ENCODE results near the gene WDR70. TPM values are rescaled to one million over a fixed set of nuclear protein-coding genes. Genes with fewer than 3 reads are reported as not detected.

The WDR70 gene
- total RNA-seq, 1 donor from 2014 or later: 23.6 TPM

DNA sequence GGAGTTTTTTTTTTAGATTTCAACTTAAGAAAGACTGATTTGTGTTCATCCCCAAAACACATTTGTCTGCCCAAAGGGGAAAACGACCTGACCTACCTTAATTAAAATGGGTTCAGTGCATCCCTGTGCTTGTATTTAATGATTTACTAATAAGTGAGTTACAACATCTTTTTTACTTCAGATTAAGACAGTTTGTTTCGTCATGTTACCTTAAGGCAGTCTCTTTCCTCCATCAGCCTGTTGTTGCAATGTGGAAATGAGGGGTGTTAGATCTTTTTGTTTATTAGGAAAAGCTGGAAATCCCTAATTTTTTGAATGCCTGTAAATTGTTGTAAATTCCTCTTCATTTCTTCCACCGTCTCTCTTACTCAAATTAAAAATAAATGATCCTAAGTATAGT lies 283.2 kb downstream of the WDR70 start:
- H3K36me3 Mint-ChIP-seq (ENCODE audit: low read depth): no peaks in the 10 kb centered on the region
- H3K4me3 Mint-ChIP-seq (ENCODE audit: unreplicated experiment): no peak overlapping the region
- H3K9me3 Mint-ChIP-seq (ENCODE audit: low read depth): no peaks in the 10 kb centered on the region
- no peak for DNase-seq (ENCODE audit: low spot score)
- TF ChIP-seq, protein P1, sequence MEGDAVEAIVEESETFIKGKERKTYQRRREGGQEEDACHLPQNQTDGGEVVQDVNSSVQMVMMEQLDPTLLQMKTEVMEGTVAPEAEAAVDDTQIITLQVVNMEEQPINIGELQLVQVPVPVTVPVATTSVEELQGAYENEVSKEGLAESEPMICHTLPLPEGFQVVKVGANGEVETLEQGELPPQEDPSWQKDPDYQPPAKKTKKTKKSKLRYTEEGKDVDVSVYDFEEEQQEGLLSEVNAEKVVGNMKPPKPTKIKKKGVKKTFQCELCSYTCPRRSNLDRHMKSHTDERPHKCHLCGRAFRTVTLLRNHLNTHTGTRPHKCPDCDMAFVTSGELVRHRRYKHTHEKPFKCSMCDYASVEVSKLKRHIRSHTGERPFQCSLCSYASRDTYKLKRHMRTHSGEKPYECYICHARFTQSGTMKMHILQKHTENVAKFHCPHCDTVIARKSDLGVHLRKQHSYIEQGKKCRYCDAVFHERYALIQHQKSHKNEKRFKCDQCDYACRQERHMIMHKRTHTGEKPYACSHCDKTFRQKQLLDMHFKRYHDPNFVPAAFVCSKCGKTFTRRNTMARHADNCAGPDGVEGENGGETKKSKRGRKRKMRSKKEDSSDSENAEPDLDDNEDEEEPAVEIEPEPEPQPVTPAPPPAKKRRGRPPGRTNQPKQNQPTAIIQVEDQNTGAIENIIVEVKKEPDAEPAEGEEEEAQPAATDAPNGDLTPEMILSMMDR (IDR thresholded peaks at IDR 0.05): no peak
- peaks cover 22% of the 10 kb centered on the region for H3K4me1 Mint-ChIP-seq (ENCODE audit: low read depth)
- H3K27me3 Mint-ChIP-seq (ENCODE audit: low read depth): no peaks in the 10 kb centered on the region
- no peak overlapping the region for H3K27ac Mint-ChIP-seq (ENCODE audit: unreplicated experiment)

DNA sequence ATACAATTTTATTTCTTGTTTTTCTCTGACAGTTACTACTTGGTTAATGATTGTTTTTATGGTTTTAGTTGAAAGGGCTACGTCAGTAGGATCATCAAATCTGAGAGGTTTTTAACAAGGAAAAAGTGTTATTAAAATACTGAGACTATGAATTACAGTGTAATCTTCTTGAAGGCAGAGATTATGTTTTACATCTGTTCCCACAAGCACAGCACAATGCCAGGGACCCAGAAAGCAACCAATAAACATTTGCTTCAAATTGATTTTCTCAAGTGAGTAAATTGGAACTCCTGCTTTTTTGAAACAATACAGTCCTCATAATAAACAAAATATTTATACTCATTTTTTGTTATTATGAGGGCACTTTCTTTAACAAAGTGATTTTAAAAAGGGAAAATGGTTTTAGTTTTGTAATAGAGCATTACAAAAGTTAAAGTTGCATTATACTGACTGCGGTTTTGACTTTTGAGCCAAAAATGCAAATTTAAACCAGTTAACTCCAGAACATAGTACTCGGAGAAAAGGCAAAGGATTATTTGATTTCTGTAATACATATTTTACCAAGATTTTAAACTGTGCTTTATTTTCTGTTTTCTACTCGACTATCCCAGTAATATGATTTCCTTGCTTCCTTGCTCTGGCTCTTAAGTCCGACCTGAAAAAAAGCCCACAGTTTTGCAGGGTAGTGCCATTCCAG lies 283.8 kb downstream of the WDR70 start:
- Mint-ChIP-seq H3K27ac (ENCODE audit: unreplicated experiment) (no peak overlapping the region), H3K4me1 (ENCODE audit: low read depth) (peaks cover 21% of the 10 kb centered on the region)
- TF ChIP-seq, protein P1 (IDR thresholded peaks at IDR 0.05): no peak

DNA sequence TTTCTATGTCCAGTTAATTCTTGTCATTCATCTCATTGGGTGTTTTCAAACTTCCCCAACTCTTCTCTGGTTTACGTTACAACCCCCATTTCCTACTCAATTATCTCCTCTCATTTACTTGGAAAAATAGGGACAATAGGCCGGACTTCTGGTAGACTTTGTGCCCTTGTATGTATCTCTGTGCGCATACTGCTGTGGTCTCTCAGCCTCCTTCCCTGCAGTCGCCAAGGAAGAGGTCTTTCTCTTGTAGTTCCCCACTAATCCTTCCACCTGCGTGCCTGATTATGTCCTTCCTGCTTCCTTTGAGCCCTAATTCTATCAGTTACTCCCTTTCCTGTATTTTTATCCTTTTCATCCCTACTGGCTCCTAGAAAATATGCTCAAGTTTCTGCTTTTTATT lies 284.4 kb downstream of the WDR70 start:
- no peaks in the 10 kb centered on the region for H3K36me3 Mint-ChIP-seq (ENCODE audit: low read depth)
- H3K4me3 Mint-ChIP-seq (ENCODE audit: unreplicated experiment): no peak overlapping the region
- H3K9me3 Mint-ChIP-seq (ENCODE audit: low read depth): no peaks in the 10 kb centered on the region
- no peak for DNase-seq (ENCODE audit: low spot score)
- H3K27ac Mint-ChIP-seq (ENCODE audit: unreplicated experiment): no peak overlapping the region
- H3K27me3 Mint-ChIP-seq (ENCODE audit: low read depth): no peaks in the 10 kb centered on the region
- H3K4me1 Mint-ChIP-seq (ENCODE audit: low read depth): peaks cover 22% of the 10 kb centered on the region
- TF ChIP-seq, protein P1 (IDR thresholded peaks at IDR 0.05): no peak

More for the DNA sequence above, 283.8 kb downstream of the WDR70 start:
- no peaks in the 10 kb centered on the region for H3K36me3 Mint-ChIP-seq (ENCODE audit: low read depth)
- H3K27me3 Mint-ChIP-seq (ENCODE audit: low read depth): no peaks in the 10 kb centered on the region
- H3K9me3 Mint-ChIP-seq (ENCODE audit: low read depth): no peaks in the 10 kb centered on the region
- no peak overlapping the region for H3K4me3 Mint-ChIP-seq (ENCODE audit: unreplicated experiment)
- no peak for DNase-seq (ENCODE audit: low spot score)

DNA sequence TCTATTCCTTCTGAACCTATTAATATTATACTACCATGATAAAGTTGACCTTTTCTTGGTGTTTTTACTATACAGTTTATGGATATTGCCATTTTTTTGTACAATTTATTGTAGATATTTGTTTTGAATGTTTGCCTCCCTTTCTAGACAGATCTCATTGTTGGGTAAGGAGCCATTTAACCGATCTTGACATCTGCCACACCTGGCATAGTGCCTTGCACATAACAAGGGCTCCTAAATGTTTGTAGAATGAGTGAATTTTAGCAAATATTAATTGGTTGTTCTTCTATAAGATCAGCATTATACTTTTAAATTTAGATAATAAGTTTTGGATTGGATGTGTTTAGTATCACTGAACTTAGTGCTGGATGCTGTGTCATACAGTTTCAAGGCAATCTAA lies 285.4 kb downstream of the WDR70 start:
- Mint-ChIP-seq H3K9me3 (ENCODE audit: low read depth) (peaks cover 2% of the 10 kb centered on the region), H3K4me1 (ENCODE audit: low read depth) (peaks cover 24% of the 10 kb centered on the region), H3K27ac (ENCODE audit: unreplicated experiment) (no peak overlapping the region), H3K4me3 (ENCODE audit: unreplicated experiment) (no peak overlapping the region), H3K27me3 (ENCODE audit: low read depth) (no peaks in the 10 kb centered on the region), H3K36me3 (ENCODE audit: low read depth) (peaks cover 2% of the 10 kb centered on the region)
- no peak for DNase-seq (ENCODE audit: low spot score)
- TF ChIP-seq, protein P1 (IDR thresholded peaks at IDR 0.05): no peak

DNA sequence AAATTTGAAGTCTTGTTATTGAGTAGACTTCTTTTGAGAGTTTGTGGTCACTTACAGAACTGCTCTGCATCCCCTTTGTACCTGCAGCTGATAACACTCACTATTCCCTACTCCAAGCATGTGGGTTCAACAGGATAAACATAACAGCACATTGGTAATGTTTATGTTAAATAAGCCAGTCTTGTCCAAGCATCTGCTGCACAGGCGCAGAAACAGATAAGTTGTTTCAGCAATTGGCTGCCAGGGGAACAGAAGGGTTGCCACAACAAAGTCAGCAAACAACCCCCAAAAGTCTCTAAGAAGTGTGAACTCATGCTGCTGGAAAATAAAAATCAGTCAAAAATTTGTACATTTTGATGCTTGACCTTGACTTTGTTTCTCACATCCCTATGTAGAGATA lies 286.2 kb downstream of the WDR70 start:
- H3K27me3 Mint-ChIP-seq (ENCODE audit: low read depth): no peaks in the 10 kb centered on the region
- H3K36me3 Mint-ChIP-seq (ENCODE audit: low read depth): peaks cover 2% of the 10 kb centered on the region
- H3K27ac Mint-ChIP-seq (ENCODE audit: unreplicated experiment): no peak overlapping the region
- TF ChIP-seq, protein P1 (IDR thresholded peaks at IDR 0.05): no peak
- peaks cover 24% of the 10 kb centered on the region for H3K4me1 Mint-ChIP-seq (ENCODE audit: low read depth)
- H3K4me3 Mint-ChIP-seq (ENCODE audit: unreplicated experiment): no peak overlapping the region
- H3K9me3 Mint-ChIP-seq (ENCODE audit: low read depth): peaks cover 6% of the 10 kb centered on the region
- no peak for DNase-seq (ENCODE audit: low spot score)
